ENCODE data around the gene RGS17.

- TF ChIP-seq CTCF (IDR thresholded peaks at IDR 0.05) (no peak), EZH2phosphoT487 (IDR thresholded peaks at IDR 0.05) (no peak)
These were observed 6.0 kb downstream of the RGS17 start for GRCh38 chr6:153125032-153125431.
